ENCODE measurements around the gene HNF1B. TPM values are rescaled to one million over a fixed set of nuclear protein-coding genes. Genes with fewer than 3 reads are reported as not detected.
"Not testable (repeated sequence)": the region's sequence is repeated elsewhere in the genome, so short reads cannot be mapped to it uniquely, and the experiment has no call there.

HNF1B gene, protein sequence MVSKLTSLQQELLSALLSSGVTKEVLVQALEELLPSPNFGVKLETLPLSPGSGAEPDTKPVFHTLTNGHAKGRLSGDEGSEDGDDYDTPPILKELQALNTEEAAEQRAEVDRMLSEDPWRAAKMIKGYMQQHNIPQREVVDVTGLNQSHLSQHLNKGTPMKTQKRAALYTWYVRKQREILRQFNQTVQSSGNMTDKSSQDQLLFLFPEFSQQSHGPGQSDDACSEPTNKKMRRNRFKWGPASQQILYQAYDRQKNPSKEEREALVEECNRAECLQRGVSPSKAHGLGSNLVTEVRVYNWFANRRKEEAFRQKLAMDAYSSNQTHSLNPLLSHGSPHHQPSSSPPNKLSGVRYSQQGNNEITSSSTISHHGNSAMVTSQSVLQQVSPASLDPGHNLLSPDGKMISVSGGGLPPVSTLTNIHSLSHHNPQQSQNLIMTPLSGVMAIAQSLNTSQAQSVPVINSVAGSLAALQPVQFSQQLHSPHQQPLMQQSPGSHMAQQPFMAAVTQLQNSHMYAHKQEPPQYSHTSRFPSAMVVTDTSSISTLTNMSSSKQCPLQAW
- polyA plus RNA-seq (ENCODE audit: insufficient read depth in 1 of 5, insufficient read length in 5 of 5, low replicate concordance in 1 of 5), result 10 to 100 TPM; 28.8 to 40.1 (median 35.8) TPM
- long read RNA-seq, donor 1, partial matches to known transcripts, result 12 of 14 reads
- long read RNA-seq, donor 1, other reads (novel, unspliced or antisense), result 0 of 14 reads
- long read RNA-seq, donor 2, partial matches to known transcripts, result 5 of 6 reads
- long read RNA-seq, donor 2, other reads (novel, unspliced or antisense), result 0 of 6 reads
- long read RNA-seq, donor 3, partial matches to known transcripts, result 6 of 7 reads
- long read RNA-seq, donor 3, other reads (novel, unspliced or antisense), result 0 of 7 reads
- long read RNA-seq, donor 4, result 0 reads
- long read RNA-seq, donor 5, partial matches to known transcripts, result 0 of 1 reads
- long read RNA-seq, donor 5, other reads (novel, unspliced or antisense), result 0 of 1 reads
- long read RNA-seq, donor 6, partial matches to known transcripts, result 6 of 9 reads
- long read RNA-seq, donor 6, other reads (novel, unspliced or antisense), result 0 of 9 reads
- long read RNA-seq, donor 7, transcript HNF1B-204 (9 exons, 2,977 nt), result major isoform, 6 of 8 reads
- long read RNA-seq, donor 7, partial matches to known transcripts, result 0 of 8 reads
- long read RNA-seq, donor 7, other reads (novel, unspliced or antisense), result 0 of 8 reads
- long read RNA-seq, donor 8, result 0 reads

DNA sequence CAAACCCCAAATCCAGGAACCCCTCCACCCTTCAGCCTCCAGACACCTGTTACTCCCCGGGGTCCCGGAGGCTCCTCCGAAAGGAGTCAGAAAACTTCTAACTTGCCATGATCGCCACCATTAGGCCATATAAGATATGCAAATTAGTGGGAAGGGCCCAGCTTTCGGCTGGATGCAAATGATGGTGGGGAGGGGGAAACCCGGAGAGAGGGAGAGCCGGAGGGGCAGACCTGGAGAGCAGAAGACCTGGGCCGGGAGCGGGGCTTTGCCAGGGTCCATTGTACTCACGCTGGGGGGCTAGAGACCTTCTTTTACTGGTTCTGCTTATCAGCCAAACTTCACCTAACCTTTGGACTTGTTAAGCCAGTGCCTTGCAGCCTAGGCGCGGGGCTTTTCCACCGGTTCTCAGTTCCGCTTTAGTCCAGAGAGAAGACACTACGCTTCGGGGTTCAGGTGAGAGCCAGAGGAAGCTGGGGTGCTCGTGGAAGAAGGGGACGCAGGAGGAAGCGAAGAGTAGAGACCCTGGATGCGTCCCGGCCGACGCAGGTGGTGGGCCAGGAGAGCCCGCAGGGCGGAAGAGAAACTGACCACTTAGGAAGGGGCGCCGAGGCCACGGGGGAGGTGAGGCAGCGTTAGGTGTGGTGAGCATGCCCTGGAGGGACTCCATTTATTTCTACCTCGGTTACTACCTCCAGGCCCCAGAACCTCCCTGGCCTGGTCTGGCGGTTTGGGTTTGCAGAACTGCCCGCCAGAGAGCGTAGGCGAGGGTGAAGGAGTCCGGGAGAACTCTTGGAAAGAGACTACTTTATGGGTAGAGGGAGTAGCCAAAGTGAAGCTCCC is at the start of gene HNF1B:
TSS of gene HNF1B (minus strand) at position 99 of the 840 bp plus-strand sequence. CDS start 175 bp downstream, outside the sequence.
- DNase-seq, result peak in 1 of 2 donors; percentile 51

DNA sequence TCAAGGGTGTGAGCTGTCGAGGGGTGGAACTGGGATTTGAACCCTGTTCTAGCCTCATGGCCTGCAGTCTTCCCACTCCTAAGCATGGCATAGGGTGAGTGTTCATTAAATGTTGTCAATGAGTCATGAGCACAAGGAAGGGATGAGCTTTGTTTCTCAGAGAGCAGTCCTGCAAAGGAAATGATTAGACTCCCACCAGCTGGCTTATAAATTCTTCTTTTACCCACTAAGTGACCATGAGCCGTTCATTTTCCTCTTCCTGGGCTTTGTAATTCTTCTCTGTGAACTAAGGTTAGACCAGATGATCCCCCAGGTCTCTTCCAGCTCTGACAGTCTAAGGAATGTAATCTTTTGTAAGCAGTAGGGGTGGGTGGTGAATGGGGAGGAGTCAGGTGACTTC is 47.9 kb upstream of the HNF1B start:
- DNase-seq, result no peak

DNA sequence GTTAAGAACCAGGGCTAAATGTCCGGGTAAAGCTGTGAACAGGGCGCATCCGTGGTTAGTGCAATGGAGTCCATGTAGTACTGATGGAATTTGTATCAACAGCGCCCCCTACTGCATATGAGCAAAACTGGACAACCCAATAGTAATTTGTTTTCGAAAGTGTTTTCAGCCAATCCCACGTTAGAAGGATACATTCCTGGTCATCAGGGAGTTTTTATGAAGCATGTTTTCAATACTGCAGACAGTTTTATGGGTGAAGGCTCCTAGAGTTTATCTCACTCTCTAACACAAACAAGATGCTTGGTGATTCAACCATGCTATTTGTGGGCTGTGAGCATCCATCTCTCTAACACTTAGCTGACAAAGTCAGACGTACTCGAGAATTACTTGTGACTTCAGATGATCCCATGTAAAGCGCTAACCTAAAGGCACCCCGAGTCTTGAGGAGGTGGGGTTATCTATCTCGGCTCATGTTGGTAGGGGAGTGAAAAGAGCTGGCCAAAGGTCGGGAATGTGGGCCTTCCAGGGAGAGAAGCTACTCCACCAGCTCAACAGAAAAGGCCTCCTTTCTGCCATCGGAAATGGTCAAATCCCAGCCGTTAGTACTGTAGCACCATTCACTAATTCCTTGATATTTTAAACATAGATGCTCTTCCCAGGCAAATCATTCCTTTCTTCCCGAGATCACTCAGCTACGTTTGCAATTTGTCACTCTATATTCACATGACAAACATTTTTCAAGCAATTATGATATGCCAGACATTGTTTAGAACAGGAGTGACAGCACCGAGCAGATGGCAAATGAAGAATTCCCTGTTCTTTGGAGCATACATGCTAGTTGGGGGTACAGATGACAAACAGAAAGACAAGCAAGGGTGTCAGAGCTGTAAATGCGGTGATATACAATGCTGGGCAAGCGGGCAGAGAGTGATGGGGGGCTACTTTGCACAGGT is 46.9 kb upstream of the HNF1B start:
- DNase-seq, result no peak

DNA sequence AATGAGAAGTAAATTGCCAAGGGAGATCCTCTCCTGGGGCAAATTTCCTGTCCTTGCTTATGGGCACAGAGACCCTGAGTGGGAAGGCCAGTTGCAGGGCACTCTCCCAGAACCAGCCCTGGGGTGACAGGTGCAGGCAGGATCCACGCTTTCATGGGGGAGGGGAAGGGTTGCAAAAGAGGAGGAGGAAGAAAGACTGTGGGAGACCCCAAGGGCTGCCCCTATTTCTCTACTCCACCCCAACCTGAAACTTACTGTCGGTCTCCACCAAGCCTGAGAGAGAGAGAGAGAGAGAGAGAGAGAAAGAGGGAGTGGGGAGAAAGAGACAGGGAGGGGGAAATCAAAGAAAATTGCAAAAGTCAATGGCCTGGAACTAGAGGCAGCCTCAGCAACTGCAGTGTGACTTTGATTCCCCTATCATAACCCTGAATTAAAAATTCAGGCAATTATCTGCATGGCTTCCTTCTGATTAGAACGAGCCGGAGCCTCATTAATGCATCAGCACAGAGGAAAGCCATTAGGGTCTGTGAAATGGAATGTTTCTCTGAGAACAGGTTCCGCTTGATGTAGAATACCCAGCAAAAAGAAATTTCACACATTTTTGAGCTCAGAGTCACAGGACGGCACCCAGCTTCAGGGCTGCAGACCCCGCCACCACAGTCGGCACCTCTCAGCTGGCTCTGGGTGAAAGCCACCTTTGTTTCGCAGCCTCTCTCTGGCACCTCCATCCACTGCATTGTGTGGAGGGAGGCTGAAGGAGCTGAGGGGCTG is 45.1 kb upstream of the HNF1B start:
- no peak for DNase-seq

DNA sequence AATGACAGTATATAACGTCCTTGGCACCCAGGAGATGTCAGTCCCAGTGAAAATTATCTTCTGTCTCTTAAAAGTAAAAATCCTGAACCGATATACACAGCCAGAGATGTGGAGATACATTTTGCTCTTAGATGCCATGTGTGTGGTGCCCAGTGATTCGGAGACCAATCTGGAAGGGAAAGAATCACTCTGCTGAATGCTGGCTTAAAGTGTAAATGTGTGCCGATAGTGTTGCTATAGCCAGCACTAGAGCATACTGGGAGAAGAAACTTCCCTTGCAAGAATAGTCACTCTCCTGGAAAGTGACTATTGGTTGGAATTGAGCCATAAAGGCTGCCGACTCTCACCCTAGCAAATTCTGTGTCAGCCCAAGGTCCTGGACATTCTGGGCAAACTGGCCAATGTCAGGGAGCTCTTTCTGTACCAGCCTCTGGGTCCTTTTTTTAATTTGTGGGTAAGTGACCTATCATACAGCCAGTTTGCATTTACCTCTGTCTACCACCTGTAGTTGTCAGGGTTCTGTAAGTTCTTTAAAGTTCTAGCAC is 44.2 kb upstream of the HNF1B start:
- DNase-seq, result no peak

DNA sequence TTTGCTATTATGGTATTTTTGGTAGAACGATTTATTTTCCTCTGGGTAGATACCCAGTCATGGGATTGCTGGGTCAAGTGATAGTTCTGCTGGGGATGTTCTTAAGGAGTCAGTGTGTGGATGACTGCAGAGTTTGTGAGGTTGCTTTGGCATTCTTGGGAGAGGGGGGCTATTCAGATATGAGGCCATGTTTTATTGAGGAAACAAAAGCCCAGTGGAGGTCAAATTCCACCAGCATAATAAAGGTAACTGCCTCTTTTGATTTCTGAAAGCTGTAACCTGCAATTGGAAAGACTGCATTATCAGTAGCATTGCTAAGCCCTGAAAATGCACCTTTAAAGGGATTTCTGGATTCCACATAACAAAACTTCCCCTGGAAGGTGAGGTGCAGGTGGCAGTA is 43.7 kb upstream of the HNF1B start:
- DNase-seq, result no peak

DNA sequence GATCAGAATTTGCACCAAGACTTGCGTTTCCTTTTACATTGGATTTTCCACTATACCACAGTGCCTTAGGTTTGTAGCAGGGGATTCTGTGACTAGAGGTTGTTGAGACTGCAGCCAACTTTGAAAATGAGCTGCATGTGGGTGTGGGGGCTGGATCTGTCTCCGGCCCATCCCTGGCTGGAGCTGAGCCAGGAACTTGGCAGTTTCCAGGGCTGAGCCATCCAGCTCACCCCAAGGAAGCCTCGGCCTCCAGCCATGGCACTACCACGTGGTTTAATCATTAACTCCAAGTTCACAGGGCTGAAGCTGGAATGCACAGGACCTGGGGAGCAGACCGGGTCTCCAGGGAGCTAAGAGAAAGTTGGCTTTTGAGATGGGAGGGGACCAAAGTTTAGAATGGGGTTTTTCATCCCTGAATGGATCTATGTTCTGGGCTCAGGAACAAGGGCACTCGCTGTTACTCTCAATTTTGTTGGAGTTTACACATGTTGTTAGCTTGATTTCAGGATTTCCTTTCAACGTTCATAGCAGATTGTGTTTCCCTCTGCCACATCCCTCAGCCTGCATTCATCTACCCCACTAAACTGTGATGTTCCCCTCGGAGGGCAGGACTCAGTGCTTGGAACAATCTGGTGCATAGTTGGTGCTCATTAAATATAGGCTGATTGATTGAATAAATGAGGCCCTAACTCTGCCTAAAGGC is 42.3 kb upstream of the HNF1B start:
- peak; percentile 41 to 45 for DNase-seq

DNA sequence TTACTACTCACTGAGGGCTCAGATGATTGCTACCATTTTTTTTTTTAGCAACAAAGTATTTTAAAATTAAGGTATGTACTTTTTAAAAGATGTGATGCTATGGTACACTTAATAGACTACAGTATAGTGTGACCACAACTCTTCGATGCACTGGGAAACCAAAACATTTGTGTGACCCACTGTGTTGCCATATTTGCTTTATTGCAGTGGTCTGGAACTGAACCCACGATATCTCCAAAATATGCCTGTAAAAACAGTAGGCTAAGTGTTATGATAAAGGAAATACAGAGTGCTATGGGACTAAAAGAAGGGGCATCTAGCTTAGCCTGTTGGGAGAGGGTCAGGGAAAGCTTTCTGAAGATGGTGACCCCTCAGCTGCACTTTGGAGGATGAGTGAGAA is 41.6 kb upstream of the HNF1B start:
- no peak for DNase-seq

DNA sequence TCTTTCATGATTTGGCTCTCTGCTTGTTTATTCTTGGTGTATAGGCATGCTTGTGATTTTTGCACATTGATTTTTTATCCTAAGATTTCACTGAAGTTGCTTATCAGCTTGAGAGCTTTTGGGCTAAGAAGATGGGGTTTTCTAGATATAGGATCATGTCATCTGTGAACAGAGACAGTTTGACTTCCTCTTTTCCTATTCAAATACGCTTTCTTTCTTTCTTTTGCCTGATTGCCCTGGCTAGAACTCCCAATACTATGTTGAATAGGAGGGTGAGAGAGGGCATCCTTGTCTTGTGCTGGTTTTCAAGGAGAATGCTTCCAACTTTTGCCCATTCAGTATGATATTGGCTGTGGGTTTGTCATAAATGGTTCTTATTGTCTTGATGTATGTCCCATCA is 37.6 kb upstream of the HNF1B start:
- not testable (repeated sequence) for DNase-seq

DNA sequence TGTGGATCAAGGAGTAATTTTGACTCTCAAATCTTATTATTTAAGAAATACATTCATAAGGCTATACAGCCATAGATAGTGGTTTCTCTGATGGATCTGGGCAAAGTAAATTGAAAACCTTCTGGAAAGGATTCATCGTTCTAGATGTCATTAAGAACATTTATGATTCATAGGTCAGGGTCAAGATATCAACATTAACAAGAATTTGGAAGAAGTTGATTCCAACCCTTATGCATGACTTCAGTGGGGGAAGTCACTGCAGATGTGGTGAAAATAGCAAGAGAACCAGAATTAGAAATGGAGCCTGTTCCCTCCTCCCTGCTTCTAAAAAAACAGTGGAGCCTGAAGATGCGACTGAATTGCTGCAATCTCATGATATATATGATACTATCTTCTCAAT is 36.6 kb upstream of the HNF1B start:
- no peak for DNase-seq

DNA sequence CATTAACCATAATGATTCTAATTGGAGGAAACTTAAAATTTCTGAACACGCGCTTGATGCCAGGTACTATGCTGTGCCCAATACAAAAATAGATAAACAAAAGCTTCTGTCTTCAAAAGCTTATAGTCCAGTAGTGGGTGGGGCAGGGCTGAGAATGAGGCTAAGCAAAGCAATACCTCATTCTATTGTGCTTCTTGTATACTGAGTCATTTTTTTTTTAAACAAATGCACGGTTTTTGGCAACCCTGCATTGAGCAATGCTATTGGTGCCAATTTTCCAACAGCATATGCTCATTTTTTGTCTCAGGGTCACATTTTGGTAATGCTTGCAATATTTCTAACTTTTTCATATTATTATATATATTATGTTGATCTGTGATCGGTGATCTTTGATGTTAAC is 34.7 kb upstream of the HNF1B start:
- no peak for DNase-seq

DNA sequence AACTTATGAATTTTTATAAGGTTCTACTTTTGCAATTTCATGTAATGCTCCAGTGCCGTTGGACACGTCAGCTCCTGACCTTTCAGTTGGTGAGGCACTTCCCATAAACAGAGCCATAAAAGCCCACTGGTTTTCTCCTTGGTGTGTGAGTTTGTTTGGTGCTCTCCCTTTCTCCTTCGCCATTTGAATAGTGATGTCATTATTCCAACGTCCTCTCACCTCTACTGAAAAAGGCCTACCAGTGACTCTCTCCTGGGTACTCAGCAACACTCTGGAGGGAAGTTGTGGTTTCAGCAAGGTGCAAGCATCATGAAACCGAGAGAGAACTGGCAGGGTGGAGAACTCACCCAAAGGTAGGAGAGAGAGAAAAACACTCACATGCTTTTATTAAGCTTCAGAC is 29.6 kb upstream of the HNF1B start:
- DNase-seq, result no peak

DNA sequence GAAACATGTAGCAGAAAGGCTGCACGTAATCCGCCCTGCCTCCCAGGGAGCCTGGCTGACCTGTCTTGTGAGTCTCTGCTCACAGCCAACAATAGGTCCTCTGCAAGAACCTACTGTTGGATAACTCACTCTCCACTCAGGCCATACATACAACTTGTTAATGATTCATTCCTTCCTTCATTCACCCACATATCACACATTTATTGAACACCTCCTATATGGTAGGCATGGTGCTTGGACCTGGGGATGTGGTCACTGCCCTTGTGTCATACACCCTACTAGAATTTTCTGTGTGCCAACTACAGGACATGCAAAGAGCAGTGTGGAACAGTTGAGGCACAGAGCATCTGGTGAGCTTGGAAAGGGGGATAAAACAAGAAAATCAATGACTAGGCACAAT is 28.1 kb upstream of the HNF1B start:
- no peak for DNase-seq

DNA sequence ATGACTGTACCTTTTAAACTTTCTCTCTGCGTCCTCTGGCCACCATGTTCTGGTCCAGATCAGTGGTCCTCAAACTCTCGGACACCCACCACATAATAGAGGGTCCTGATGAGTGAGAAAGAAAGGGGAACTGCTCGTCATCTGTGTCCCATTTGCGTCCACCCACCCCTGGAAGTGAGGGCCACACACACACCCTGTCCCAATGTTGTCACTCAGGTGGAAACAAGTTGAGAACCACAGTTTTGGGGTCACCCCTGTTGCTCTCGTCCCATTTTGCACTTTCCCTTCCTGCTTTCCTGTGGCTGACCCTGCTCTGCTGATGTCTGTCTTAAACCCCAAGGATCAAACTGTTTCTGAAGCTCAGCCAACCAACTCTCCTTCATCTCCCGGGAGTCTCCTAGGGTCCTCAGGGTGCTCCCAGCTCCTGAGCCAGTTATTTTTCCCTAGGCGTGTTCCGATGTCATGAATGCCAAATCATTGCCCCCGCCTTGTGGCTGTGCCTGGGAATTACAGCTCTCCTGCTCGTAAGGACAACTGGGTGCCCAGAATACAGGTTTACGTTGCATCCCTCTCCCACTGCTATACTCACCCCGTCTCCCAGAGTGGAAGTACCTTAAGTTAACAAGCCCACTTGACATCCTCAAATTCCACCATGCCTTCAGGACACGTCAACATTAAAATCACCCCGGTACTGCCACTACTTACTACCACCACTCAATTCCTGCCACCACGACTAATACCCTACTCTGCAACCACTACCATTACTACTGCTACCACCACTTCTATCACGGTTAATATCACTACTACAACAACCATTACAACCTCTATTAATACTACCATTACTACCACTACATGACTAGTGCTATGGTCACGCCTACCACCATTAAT is 26.0 kb upstream of the HNF1B start:
- DNase-seq, result peak in 1 of 2 donors; percentile 31

DNA sequence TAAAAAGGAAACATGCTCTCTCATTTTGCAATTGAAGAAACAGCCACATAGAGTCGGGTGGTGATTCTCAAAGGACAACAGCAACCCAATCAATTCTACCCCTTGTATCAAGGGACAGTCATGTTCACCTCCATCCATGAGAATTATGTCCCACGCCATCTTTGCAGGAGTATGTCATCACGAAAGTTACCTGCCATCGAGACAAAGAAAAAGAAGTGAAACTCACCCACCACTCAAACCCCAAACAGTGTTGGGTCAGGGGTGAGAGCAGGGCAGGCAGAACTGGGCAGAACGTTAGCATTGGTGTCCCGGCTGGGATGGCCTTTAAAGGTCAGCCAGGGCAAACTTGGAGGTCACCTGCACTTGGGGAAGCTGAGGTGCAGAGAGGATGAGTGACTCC is 24.2 kb upstream of the HNF1B start:
- no peak for DNase-seq

DNA sequence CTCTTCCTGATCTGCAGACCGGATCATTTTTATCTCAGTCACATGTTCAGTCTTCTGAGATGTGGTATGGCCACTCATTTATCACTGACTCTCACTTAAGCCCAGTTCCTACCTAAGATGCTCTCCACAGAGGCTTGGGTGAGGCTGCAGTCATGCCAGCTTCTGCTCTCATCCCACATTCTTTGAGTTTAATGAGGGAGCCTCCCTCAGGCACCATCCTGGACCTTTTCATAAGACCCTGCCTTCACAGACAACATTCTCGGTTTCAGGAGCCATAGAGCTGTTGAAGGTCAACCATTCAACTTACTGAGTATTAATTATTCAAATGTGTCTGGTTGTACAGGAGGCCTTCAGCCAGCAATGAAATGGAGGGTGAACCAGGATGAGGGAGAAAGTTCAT is 23.6 kb upstream of the HNF1B start:
- DNase-seq, result no peak

DNA sequence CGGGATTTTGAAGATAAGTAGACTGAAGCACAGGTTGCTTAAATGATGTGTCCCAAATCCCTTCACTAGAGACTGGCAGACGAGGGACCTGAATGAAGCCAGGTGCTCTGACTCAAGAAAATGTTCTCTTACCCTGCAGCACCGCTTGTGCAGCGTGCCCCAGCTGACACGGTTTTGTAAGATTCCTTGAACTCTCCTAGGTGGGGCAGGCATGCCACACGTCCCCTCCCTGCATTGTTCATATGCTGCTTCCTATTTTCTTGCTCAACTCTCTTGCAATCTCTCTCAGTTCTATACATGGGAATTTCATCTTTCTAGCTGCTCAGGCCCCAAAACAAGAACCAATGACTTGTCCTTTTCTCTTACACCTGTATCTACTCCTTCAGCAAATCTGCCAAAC is 22.1 kb upstream of the HNF1B start:
- no peak for DNase-seq

All from right lung (tissue), 10 donors.